ENCODE data around the gene FAIM2.

FAIM2 gene

GRCh38 chr12:49895773-49896172 is 7.9 kb downstream of the FAIM2 start:
- ATAC-seq = no peak

GRCh38 chr12:49894751-49895148 is 8.9 kb downstream of the FAIM2 start:
- Mint-ChIP-seq H3K4me1 (peaks cover 6% of the 10 kb centered on the region), H3K36me3 (no peaks in the 10 kb centered on the region), H3K9me3 (no peaks in the 10 kb centered on the region), H3K27me3 (peaks cover 41% of the 10 kb centered on the region), H3K4me3 (no peak overlapping the region), H3K27ac (peak overlapping the region; percentile 11)
- ATAC-seq = no peak

More at GRCh38 chr12:49895773-49896172, 7.9 kb downstream of the FAIM2 start:
- Mint-ChIP-seq H3K36me3 (no peaks in the 10 kb centered on the region), H3K4me3 (no peak overlapping the region), H3K4me1 (peaks cover 6% of the 10 kb centered on the region), H3K27ac (no peak overlapping the region), H3K9me3 (no peaks in the 10 kb centered on the region), H3K27me3 (peaks cover 50% of the 10 kb centered on the region)

GRCh38 chr12:49893753-49894750 is 9.6 kb downstream of the FAIM2 start:
- H3K27me3 Mint-ChIP-seq = peaks cover 34% of the 10 kb centered on the region
- no peak overlapping the region for H3K4me3 Mint-ChIP-seq
- H3K9me3 Mint-ChIP-seq = no peaks in the 10 kb centered on the region
- peaks cover 6% of the 10 kb centered on the region for H3K4me1 Mint-ChIP-seq
- H3K27ac Mint-ChIP-seq = peak overlapping the region; percentile 11
- ATAC-seq = peak; percentile 73
- no peaks in the 10 kb centered on the region for H3K36me3 Mint-ChIP-seq

GRCh38 chr12:49892732-49893317 is 10.9 kb downstream of the FAIM2 start:
- Mint-ChIP-seq H3K4me1 (peaks cover 6% of the 10 kb centered on the region), H3K27ac (no peak overlapping the region), H3K4me3 (no peak overlapping the region), H3K36me3 (no peaks in the 10 kb centered on the region), H3K27me3 (peaks cover 22% of the 10 kb centered on the region), H3K9me3 (no peaks in the 10 kb centered on the region)
- ATAC-seq = no peak

- no peak overlapping the region for H3K27ac Mint-ChIP-seq
- ATAC-seq = no peak
- no peak overlapping the region for H3K4me3 Mint-ChIP-seq
- H3K36me3 Mint-ChIP-seq = no peaks in the 10 kb centered on the region
- H3K9me3 Mint-ChIP-seq = no peaks in the 10 kb centered on the region
- peaks cover 6% of the 10 kb centered on the region for H3K4me1 Mint-ChIP-seq
- peaks cover 19% of the 10 kb centered on the region for H3K27me3 Mint-ChIP-seq
Measured at GRCh38 chr12:49892084-49892731, 11.5 kb downstream of the FAIM2 start.

- Mint-ChIP-seq H3K27me3 (peaks cover 26% of the 10 kb centered on the region), H3K4me3 (no peak overlapping the region), H3K27ac (no peak overlapping the region), H3K9me3 (no peaks in the 10 kb centered on the region), H3K36me3 (no peaks in the 10 kb centered on the region), H3K4me1 (peaks cover 6% of the 10 kb centered on the region)
- ATAC-seq = no peak
Measured at GRCh38 chr12:49891476-49891875, 12.2 kb downstream of the FAIM2 start.

- ATAC-seq = no peak
- no peak overlapping the region for H3K4me3 Mint-ChIP-seq
- peaks cover 6% of the 10 kb centered on the region for H3K4me1 Mint-ChIP-seq
- H3K27me3 Mint-ChIP-seq = peaks cover 30% of the 10 kb centered on the region
- no peaks in the 10 kb centered on the region for H3K9me3 Mint-ChIP-seq
- no peaks in the 10 kb centered on the region for H3K36me3 Mint-ChIP-seq
- no peak overlapping the region for H3K27ac Mint-ChIP-seq
Measured at GRCh38 chr12:49891012-49891411, 12.7 kb downstream of the FAIM2 start.

- no peak for ATAC-seq
- Mint-ChIP-seq H3K4me1 (peaks cover 6% of the 10 kb centered on the region), H3K9me3 (no peaks in the 10 kb centered on the region), H3K27me3 (peaks cover 39% of the 10 kb centered on the region), H3K27ac (no peak overlapping the region), H3K36me3 (no peaks in the 10 kb centered on the region), H3K4me3 (no peak overlapping the region)
Measured at GRCh38 chr12:49890096-49890461, 13.6 kb downstream of the FAIM2 start.

GRCh38 chr12:49889361-49890095 is 14.2 kb downstream of the FAIM2 start:
- H3K4me3 Mint-ChIP-seq = no peak overlapping the region
- H3K9me3 Mint-ChIP-seq = no peaks in the 10 kb centered on the region
- H3K27me3 Mint-ChIP-seq = peaks cover 43% of the 10 kb centered on the region
- H3K36me3 Mint-ChIP-seq = no peaks in the 10 kb centered on the region
- ATAC-seq = no peak
- peaks cover 4% of the 10 kb centered on the region for H3K4me1 Mint-ChIP-seq
- H3K27ac Mint-ChIP-seq = no peak overlapping the region

- Mint-ChIP-seq H3K4me1 (no peaks in the 10 kb centered on the region), H3K9me3 (no peaks in the 10 kb centered on the region), H3K36me3 (no peaks in the 10 kb centered on the region), H3K27ac (no peak overlapping the region), H3K27me3 (peaks cover 52% of the 10 kb centered on the region), H3K4me3 (no peak overlapping the region)
- no peak for ATAC-seq
Measured at GRCh38 chr12:49888461-49889151, 15.1 kb downstream of the FAIM2 start.

- Mint-ChIP-seq H3K4me1 (no peaks in the 10 kb centered on the region), H3K27me3 (peaks cover 54% of the 10 kb centered on the region), H3K9me3 (no peaks in the 10 kb centered on the region), H3K36me3 (no peaks in the 10 kb centered on the region), H3K4me3 (no peak overlapping the region), H3K27ac (no peak overlapping the region)
- no peak for ATAC-seq
Measured at GRCh38 chr12:49887536-49888401, 15.9 kb downstream of the FAIM2 start.

- Mint-ChIP-seq H3K4me1 (no peaks in the 10 kb centered on the region), H3K27me3 (peaks cover 47% of the 10 kb centered on the region), H3K36me3 (no peaks in the 10 kb centered on the region), H3K4me3 (no peak overlapping the region), H3K9me3 (no peaks in the 10 kb centered on the region), H3K27ac (no peak overlapping the region)
- no peak for ATAC-seq
Measured at GRCh38 chr12:49887091-49887490, 16.6 kb downstream of the FAIM2 start.

- no peak overlapping the region for H3K4me3 Mint-ChIP-seq
- no peak for ATAC-seq
- no peak overlapping the region for H3K27ac Mint-ChIP-seq
- no peaks in the 10 kb centered on the region for H3K9me3 Mint-ChIP-seq
- no peaks in the 10 kb centered on the region for H3K36me3 Mint-ChIP-seq
- peaks cover 44% of the 10 kb centered on the region for H3K27me3 Mint-ChIP-seq
- no peaks in the 10 kb centered on the region for H3K4me1 Mint-ChIP-seq
Measured at GRCh38 chr12:49885663-49886461, 17.8 kb downstream of the FAIM2 start.
